ENCODE results near the gene SORCS2. TPM values are rescaled to one million over a fixed set of nuclear protein-coding genes. Genes with fewer than 3 reads are reported as not detected.

Gene SORCS2
- total and polyA plus RNA-seq, 4 donors, result 0.05 to 8.4 (median 1.8) TPM

DNA sequence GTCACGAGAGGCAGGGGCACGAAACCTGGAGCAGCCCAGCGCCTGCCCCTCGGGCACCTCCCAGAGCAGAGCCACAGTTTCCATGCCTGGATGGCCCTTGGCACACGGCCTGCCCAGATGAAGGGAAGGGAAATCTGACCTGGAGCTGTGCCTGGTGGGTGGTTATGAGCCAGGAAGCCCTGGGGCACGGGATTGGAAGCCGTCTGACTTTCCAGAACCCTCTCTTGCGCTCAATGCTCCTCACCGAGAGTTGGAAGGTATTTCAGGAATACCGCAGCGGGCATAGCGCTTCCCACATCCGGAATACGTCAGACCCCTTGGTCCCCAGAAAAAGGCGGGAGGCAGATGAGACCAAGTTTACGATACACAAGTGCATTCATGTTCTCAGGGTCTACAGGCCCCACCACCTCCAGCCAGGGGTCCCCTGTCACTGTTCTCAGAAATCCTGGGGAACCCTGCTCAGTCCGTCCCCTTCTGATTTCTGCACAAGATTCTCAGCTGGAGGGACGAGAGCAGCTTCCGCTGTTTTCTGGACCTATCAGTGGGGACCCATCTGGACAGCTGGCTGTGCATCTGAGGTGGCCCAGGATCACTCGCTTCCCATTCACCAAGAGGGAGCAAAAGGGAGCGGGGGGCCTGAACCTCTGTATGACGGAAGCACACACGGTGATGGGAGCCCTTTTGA is 574.5 kb downstream of the SORCS2 start:
- ATAC-seq (ENCODE audit: low FRiP score) (no peak), DNase-seq (peak; percentile 43 to 68)
- Histone ChIP-seq H3K9me3 (ENCODE audit: control insufficient read depth, low read length) (no peaks in the 10 kb centered on the region), H3K4me3 (ENCODE audit: low read length in 2 of 2) (no peak overlapping the region), H3K4me1 (ENCODE audit: control insufficient read depth in 1 of 2, insufficient read depth in 2 of 2, low read length in 2 of 2) (no peaks in the 10 kb centered on the region), H3K36me3 (ENCODE audit: control insufficient read depth in 1 of 2, insufficient read depth in 2 of 2, low read length in 1 of 2) (peaks cover 0 to 5% of the 10 kb centered on the region in 2 donors), H3K27ac (ENCODE audit: low read depth in 1 of 2, low read length in 2 of 2) (no peak overlapping the region), H3K27me3 (ENCODE audit: control insufficient read depth in 1 of 2, insufficient read depth in 2 of 2, low read length in 1 of 2) (no peaks in the 10 kb centered on the region)
- intact Hi-C loops (cut with DNase I), result no loop called here
- 64 to 65% methylated on average over 23 of the region's 23 CpGs for WGBS, 2 donors

DNA sequence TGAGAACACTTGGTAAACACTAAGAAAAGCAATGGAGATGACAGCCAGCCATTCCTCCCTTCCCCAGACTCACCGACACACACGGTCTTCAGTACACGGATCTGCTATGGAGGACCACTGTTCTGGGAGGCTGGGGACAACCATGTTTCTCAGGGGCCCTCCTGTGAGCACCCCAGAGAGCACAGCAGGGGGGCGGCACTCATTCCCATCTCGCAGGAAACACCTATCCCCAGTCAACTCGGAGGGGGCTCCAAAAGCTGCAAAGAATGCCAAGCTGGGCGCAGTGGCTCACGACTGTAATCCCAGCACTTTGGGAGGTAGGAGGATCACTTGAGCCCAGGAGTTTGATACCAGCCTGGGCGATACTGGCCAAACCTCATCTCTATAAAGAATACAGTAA is 575.2 kb downstream of the SORCS2 start:
- 74 to 78% methylated on average over 8 to 9 of the region's 9 CpGs for WGBS, 2 donors
- ATAC-seq (ENCODE audit: low FRiP score), result no peak
- Histone ChIP-seq H3K4me1 (ENCODE audit: control insufficient read depth in 1 of 2, insufficient read depth in 2 of 2, low read length in 2 of 2) (no peaks in the 10 kb centered on the region), H3K4me3 (ENCODE audit: low read length in 2 of 2) (no peak overlapping the region), H3K9me3 (ENCODE audit: control insufficient read depth, low read length) (no peaks in the 10 kb centered on the region), H3K27ac (ENCODE audit: low read depth in 1 of 2, low read length in 2 of 2) (no peak overlapping the region), H3K36me3 (ENCODE audit: control insufficient read depth in 1 of 2, insufficient read depth in 2 of 2, low read length in 1 of 2) (peaks cover 0 to 6% of the 10 kb centered on the region in 2 donors), H3K27me3 (ENCODE audit: control insufficient read depth in 1 of 2, insufficient read depth in 2 of 2, low read length in 1 of 2) (no peaks in the 10 kb centered on the region)
- peak; percentile 3 to 14 for DNase-seq
- intact Hi-C loops (cut with DNase I), result no loop called here

DNA sequence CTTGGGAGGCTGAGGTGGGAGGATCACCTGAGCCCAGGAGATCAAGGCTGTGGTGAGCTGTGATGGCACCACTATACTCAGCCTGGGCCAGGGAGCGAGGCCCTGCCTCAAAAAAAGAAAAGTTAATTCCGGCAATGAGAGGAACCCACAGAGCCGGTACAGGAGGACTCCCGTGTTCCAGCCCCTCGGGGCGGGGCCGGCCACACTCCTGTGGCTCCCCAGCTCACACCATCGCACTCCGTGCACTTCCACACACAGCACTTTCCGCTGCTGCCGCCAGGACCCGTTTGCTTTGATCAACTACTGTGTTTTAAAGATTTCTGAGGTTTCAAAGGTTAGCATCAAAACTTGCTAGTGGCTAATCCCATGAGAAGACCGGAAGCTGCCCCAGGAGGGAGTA is 575.6 kb downstream of the SORCS2 start:
- no peak overlapping the region for H3K27ac ChIP-seq (ENCODE audit: low read depth in 1 of 2, low read length in 2 of 2)
- peak; percentile 23 to 45 for DNase-seq
- no peak overlapping the region for H3K4me3 ChIP-seq (ENCODE audit: low read length in 2 of 2)
- H3K4me1 ChIP-seq (ENCODE audit: control insufficient read depth in 1 of 2, insufficient read depth in 2 of 2, low read length in 2 of 2), result no peaks in the 10 kb centered on the region
- intact Hi-C loops (cut with DNase I), result no loop called here
- H3K36me3 ChIP-seq (ENCODE audit: control insufficient read depth in 1 of 2, insufficient read depth in 2 of 2, low read length in 1 of 2), result peaks cover 0 to 8% of the 10 kb centered on the region in 2 donors
- no peak for ATAC-seq (ENCODE audit: low FRiP score)
- 90 to 92% methylated on average over 13 of the region's 13 CpGs for WGBS, 2 donors
- no peaks in the 10 kb centered on the region for H3K9me3 ChIP-seq (ENCODE audit: control insufficient read depth, low read length)
- no peaks in the 10 kb centered on the region for H3K27me3 ChIP-seq (ENCODE audit: control insufficient read depth in 1 of 2, insufficient read depth in 2 of 2, low read length in 1 of 2)

DNA sequence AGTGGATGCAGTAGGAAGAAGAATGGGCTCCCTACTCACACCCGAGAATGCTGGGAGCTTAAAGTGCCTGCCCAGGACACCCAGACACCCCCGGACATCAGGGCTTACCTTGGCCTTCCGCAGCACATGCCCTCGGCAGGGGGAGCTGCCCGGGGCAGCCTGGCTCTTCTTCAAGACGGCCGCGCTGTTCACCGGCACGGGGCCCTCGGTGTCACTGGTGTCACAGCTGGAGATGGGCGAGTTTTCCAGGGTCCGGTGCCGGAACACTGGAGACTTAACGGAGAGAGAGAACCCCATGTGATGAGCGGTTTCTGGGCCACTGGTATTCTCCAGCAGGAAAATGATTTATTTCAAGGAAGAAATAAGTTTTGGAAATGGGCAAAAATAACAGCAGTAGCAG is 576.4 kb downstream of the SORCS2 start:
- ATAC-seq (ENCODE audit: low FRiP score) (no peak), DNase-seq (peak; percentile 26 to 63)
- Histone ChIP-seq H3K9me3 (ENCODE audit: control insufficient read depth, low read length) (no peaks in the 10 kb centered on the region), H3K27ac (ENCODE audit: low read depth in 1 of 2, low read length in 2 of 2) (no peak overlapping the region), H3K27me3 (ENCODE audit: control insufficient read depth in 1 of 2, insufficient read depth in 2 of 2, low read length in 1 of 2) (no peaks in the 10 kb centered on the region), H3K4me1 (ENCODE audit: control insufficient read depth in 1 of 2, insufficient read depth in 2 of 2, low read length in 2 of 2) (no peaks in the 10 kb centered on the region), H3K36me3 (ENCODE audit: control insufficient read depth in 1 of 2, insufficient read depth in 2 of 2, low read length in 1 of 2) (peaks cover 0 to 6% of the 10 kb centered on the region in 2 donors), H3K4me3 (ENCODE audit: low read length in 2 of 2) (no peak overlapping the region)
- intact Hi-C loops (cut with DNase I), result no loop called here
- 86 to 92% methylated on average over 16 of the region's 16 CpGs for WGBS, 2 donors

DNA sequence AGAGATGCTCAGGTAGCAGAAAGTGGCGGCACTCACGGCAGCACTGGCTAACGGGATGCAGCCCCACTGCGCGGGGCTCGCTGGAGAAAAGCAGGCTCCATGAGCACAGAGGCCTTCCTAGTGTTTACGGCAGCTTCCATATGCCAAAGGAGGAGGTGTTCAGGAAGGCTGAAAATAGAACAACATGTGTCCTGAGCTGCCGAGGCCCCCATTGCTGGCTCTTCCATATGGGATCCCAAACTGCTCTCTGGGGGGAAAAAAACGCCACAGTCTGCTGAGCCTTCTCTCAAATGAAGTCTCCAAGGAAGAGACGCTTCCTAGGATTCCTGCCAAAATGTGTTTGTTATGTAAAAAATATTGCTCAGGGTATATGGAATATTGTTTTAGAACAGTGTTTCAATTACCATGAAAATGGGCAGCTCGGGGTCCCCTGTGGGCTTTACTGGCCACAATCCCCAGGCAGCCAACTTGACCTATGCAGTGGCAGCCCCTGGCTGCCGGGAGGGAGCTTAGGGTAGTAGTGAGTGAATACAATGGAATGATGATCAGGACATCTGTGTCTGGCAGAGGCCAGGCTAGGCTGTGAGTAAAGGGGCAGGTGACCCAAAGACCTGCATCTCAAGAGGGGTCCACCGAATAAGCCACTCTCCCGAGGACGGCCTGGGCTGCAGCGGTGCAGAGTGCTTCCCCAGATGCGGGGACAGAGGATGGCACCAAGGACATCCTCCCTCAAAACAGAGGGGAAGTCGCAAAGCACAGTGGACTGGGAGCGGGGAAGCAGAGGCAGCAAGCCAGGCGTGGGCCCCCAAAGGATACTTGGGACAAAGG is 577.3 kb downstream of the SORCS2 start:
- Histone ChIP-seq H3K36me3 (ENCODE audit: control insufficient read depth in 1 of 2, insufficient read depth in 2 of 2, low read length in 1 of 2) (peaks cover 0 to 8% of the 10 kb centered on the region in 2 donors), H3K4me3 (ENCODE audit: low read length in 2 of 2) (no peak overlapping the region), H3K27me3 (ENCODE audit: control insufficient read depth in 1 of 2, insufficient read depth in 2 of 2, low read length in 1 of 2) (no peaks in the 10 kb centered on the region), H3K9me3 (ENCODE audit: control insufficient read depth, low read length) (no peaks in the 10 kb centered on the region), H3K4me1 (ENCODE audit: control insufficient read depth in 1 of 2, insufficient read depth in 2 of 2, low read length in 2 of 2) (no peaks in the 10 kb centered on the region), H3K27ac (ENCODE audit: low read depth in 1 of 2, low read length in 2 of 2) (no peak overlapping the region)
- DNase-seq (peak; percentile 40 to 69), ATAC-seq (ENCODE audit: low FRiP score) (no peak)
- intact Hi-C loops (cut with DNase I), result no loop called here
- 82 to 83% methylated on average over 20 of the region's 20 CpGs for WGBS, 2 donors

DNA sequence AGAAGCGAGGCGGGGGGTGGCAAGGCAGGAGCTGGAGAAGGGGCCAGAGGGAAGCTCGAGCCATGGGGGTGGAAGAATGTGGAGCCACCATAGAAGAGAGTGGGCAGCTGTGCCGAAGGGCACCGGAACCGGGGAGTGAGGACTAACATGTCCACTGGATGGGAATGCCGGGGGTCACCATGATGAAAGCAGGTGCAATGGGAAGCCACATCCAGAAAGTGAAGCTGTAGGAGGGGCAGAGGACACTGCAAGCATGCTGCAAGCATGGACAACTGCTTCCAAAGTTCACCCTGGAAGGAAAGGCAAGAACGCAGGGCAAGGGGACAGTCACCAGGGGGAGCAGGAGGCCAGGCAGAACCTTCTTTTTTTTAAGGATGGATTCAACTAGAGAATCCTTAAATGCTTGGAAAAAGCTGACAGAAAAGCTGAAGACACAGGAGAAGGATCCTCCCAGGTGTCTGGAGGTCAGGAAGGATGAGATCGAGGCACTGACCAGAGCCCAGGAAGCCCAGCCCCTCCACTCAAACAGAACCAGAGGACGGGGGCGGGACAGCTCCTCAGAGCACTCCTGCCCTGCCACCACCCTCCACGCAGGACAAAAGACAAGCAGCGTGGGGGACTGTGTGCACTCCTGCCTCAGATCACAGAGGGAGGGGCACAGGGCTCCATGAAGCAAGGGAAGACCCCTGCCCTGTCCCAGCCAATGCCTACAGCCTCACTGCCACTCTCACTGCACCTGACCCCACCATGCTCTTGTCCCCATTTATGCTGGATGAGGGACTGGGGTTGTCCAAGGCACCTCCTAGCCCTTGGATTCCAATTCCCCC is 578.1 kb downstream of the SORCS2 start:
- Histone ChIP-seq H3K27ac (ENCODE audit: low read depth in 1 of 2, low read length in 2 of 2) (no peak overlapping the region), H3K4me3 (ENCODE audit: low read length in 2 of 2) (no peak overlapping the region), H3K27me3 (ENCODE audit: control insufficient read depth in 1 of 2, insufficient read depth in 2 of 2, low read length in 1 of 2) (no peaks in the 10 kb centered on the region), H3K4me1 (ENCODE audit: control insufficient read depth in 1 of 2, insufficient read depth in 2 of 2, low read length in 2 of 2) (no peaks in the 10 kb centered on the region), H3K9me3 (ENCODE audit: control insufficient read depth, low read length) (no peaks in the 10 kb centered on the region), H3K36me3 (ENCODE audit: control insufficient read depth in 1 of 2, insufficient read depth in 2 of 2, low read length in 1 of 2) (peaks cover 0 to 8% of the 10 kb centered on the region in 2 donors)
- no peak for ATAC-seq (ENCODE audit: low FRiP score)
- intact Hi-C loops (cut with DNase I), result no loop called here
- 76 to 80% methylated on average over 13 of the region's 13 CpGs for WGBS, 2 donors
- DNase-seq, result peak; percentile 24 to 27

DNA sequence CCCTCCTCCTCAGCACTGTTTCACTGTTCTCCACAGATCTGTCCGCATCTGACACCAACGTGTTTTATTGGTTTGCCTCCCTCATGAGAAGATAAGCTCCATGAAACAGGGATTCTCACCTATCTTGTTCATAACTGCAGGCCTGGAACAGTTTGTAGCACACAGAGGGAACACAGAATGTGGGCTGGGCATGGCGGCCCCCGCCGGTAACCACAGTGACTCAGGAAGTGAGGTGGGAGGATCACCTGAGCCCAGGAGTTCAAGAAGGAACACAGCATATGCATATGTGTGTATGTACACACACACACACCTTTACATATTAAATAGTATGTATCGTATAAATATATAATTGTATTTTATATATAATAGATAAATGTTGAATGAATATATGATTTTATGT is 578.7 kb downstream of the SORCS2 start:
- Histone ChIP-seq H3K4me3 (ENCODE audit: low read length in 2 of 2) (no peak overlapping the region), H3K27ac (ENCODE audit: low read depth in 1 of 2, low read length in 2 of 2) (no peak overlapping the region), H3K4me1 (ENCODE audit: control insufficient read depth in 1 of 2, insufficient read depth in 2 of 2, low read length in 2 of 2) (no peaks in the 10 kb centered on the region), H3K36me3 (ENCODE audit: control insufficient read depth in 1 of 2, insufficient read depth in 2 of 2, low read length in 1 of 2) (peaks cover 0 to 8% of the 10 kb centered on the region in 2 donors), H3K27me3 (ENCODE audit: control insufficient read depth in 1 of 2, insufficient read depth in 2 of 2, low read length in 1 of 2) (no peaks in the 10 kb centered on the region), H3K9me3 (ENCODE audit: control insufficient read depth, low read length) (no peaks in the 10 kb centered on the region)
- ATAC-seq (ENCODE audit: low FRiP score), result no peak
- intact Hi-C loops (cut with DNase I), result no loop called here
- WGBS, 2 donors, result 77 to 82% methylated on average over 6 of the region's 6 CpGs
- no peak for DNase-seq

DNA sequence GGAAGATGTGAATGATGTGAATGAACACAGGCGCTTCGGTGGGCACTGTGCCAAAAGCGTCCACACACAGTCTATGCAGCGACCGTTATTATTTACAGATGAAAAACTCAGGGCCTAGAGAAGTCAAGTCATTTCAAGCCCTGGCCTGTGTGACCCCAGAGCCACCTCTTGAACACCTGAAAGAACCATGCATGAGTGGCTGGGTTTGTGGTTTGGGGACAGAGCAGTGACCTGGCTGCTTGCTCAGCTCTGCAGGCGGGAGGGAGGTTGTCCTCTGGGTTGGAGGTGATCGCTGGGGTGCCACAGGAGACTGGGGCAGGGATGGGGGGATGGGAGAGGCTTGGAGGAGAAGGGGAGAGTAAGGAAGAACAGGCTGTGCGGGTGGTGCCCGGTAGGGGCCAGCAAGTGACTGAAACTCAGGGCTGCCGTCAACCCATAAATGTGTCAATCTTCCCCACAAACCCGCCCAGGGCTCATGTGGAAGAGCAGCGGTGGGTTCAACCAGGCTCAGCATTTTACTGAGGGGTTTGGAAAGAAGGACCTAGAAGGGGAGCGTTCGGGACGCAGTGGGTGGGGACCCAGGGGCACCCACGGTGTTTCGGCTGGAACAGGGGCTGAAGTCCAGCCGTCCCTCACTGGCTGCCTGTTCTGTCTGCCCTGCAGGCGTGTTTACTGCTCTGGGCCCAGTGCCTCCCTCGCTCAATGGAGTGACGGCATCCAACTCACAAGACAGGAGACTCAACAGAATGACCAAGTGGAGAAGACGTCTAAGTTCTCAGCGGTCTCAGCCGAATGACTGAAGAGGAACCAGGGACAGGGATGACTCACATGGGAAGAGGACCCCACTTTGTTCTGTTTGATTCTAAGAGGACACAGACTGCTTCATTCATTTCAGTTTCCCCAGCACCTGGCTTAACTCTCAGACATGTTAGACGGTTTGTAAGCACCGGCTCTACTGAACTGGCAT is 579.5 kb downstream of the SORCS2 start:
- intact Hi-C loops (cut with DNase I), result no loop called here
- no peak for ATAC-seq (ENCODE audit: low FRiP score)
- no peak overlapping the region for H3K4me3 ChIP-seq (ENCODE audit: low read length in 2 of 2)
- WGBS, 2 donors, result 70 to 71% methylated on average over 26 of the region's 26 CpGs
- H3K9me3 ChIP-seq (ENCODE audit: control insufficient read depth, low read length), result no peaks in the 10 kb centered on the region
- H3K4me1 ChIP-seq (ENCODE audit: control insufficient read depth in 1 of 2, insufficient read depth in 2 of 2, low read length in 2 of 2), result no peaks in the 10 kb centered on the region
- H3K27ac ChIP-seq (ENCODE audit: low read depth in 1 of 2, low read length in 2 of 2), result no peak overlapping the region
- H3K36me3 ChIP-seq (ENCODE audit: control insufficient read depth in 1 of 2, insufficient read depth in 2 of 2, low read length in 1 of 2), result peaks cover 0 to 8% of the 10 kb centered on the region in 2 donors
- DNase-seq, result peak; percentile 40 to 54
- H3K27me3 ChIP-seq (ENCODE audit: control insufficient read depth in 1 of 2, insufficient read depth in 2 of 2, low read length in 1 of 2), result no peaks in the 10 kb centered on the region

Data from aorta (tissue), 5 donors.